ENCODE measurements around the gene NPHS1. TPM values are rescaled to one million over a fixed set of nuclear protein-coding genes. Genes with fewer than 3 reads are reported as not detected.

NPHS1 gene
- total RNA-seq, 4 donors from 2014 or later, result not detected

DNA sequence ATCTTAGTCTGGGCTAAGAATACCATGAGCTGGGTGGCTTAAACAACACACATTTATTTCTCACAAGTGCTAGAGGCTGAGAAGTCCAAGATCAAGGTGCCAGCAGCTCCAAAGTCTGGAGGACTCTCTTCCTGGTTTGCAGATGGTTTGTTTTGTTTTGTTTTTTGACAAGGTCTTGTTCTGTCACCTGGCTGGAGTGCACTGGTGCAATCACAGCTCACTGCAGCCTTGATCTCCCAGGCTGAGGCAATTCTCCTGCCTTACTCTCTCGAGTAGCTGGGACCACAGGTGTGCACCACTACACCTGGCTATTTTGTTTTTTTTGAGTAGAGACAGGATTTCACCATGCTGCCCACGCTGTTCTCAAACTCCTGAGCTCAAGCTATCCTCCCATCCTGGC lies 31.6 kb upstream of the NPHS1 start:
- WGBS, 2 donors (ENCODE audit: low coverage in 1 of 2), result 45 to 46% methylated on average over 2 of the region's 2 CpGs
- intact Hi-C loops (cut with DNase I; ENCODE audit: low total_unique reads) (loop anchor here (5.0 kb wide), 1 partner anchor 48 kb away; no protein-coding TSS in a partner anchor), in situ Hi-C loops (cut with MboI; ENCODE audit: low pct_ligation_motif_present in 1 of 4, low pct_unique_long_range_greater_than_20kb in 1 of 4, low sequenced_read_pairs in 3 of 4) (loop anchor here (5.0 to 10.0 kb wide), 2 partner anchors 48 to 51 kb away; partner anchors contain the start of gene LRFN3 (in 3 of the 4))
- Histone ChIP-seq H3K27me3 (peaks cover 6% of the 10 kb centered on the region), H3K36me3 (peaks cover 0 to 12% (median 6%) of the 10 kb centered on the region in 4 donors), H3K4me1 (peaks cover 0 to 4% (median 1%) of the 10 kb centered on the region in 4 donors), H3K27ac (no peak overlapping the region), H3K4me3 (no peak overlapping the region), H3K9me3 (no peaks in the 10 kb centered on the region)
- TF ChIP-seq POLR2A (IDR thresholded peaks at IDR 0.05) (no peak), EP300 (IDR thresholded peaks at IDR 0.05; ENCODE audit: low read depth) (no peak), POLR2AphosphoS5 (IDR thresholded peaks at IDR 0.05) (no peak), CTCF (IDR thresholded peaks at IDR 0.05) (no peak)
- no peak for DNase-seq

DNA sequence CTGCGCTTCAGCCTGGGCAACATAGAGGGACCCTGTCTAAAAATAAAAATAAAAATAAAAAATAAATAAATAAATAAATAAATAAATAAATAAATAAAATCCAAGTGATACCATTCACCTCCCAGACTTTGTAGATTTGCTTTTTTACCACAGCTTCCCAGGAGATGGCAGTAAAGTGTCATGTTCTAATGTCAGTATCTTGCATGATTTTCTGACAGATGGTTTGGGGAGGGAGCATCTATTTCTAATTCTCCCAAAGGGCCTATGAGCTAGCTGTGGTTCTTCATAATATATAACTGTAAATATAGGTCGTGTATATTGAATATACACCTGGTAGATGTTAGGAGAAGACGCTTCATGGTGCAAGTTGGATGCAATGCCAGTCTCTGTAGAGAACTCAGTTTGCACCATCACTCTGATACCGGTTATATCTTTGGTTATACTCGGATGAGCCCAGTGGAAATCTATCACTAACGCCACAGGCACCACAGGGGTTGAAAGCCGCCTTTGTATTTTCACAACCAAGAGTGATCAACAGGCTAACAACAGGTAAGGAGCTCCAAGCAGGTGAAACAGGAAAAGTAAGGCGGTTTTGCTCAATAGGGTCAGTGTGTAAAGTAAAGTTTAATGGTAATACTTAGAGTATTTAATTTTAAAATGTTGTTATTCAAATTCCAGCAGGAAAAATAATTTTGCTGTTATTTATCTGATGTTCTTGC lies 30.0 kb upstream of the NPHS1 start:
- no peak for DNase-seq
- TF ChIP-seq POLR2A (IDR thresholded peaks at IDR 0.05) (no peak), EP300 (IDR thresholded peaks at IDR 0.05; ENCODE audit: low read depth) (no peak), CTCF (IDR thresholded peaks at IDR 0.05) (peak; percentile 34 to 66 (median 52))
- Histone ChIP-seq H3K4me1 (peaks cover 0 to 4% (median 1%) of the 10 kb centered on the region in 4 donors), H3K9me3 (no peaks in the 10 kb centered on the region), H3K27ac (no peak overlapping the region), H3K36me3 (no peaks in the 10 kb centered on the region), H3K27me3 (peaks cover 14% of the 10 kb centered on the region), H3K4me3 (no peak overlapping the region)
- intact Hi-C loops (cut with DNase I; ENCODE audit: low total_unique reads), result loop anchor here (5.0 kb wide), 1 partner anchor 50 kb away; no protein-coding TSS in a partner anchor
- in situ Hi-C loops (cut with MboI; ENCODE audit: low pct_ligation_motif_present in 1 of 4, low pct_unique_long_range_greater_than_20kb in 1 of 4, low sequenced_read_pairs in 3 of 4), result loop anchor here (5.0 to 10.0 kb wide), 2 partner anchors 50 to 53 kb away; partner anchors contain the start of gene LRFN3 (in 3 of the 4)
- WGBS, 2 donors (ENCODE audit: low coverage in 1 of 2), result 23 to 40% methylated on average over 4 to 8 of the region's 8 CpGs

- in situ Hi-C loops (cut with MboI; ENCODE audit: low pct_ligation_motif_present in 1 of 4, low pct_unique_long_range_greater_than_20kb in 1 of 4, low sequenced_read_pairs in 3 of 4), result loop anchor here (5.0 to 10.0 kb wide), 2 partner anchors 52 to 55 kb away; partner anchors contain the start of gene LRFN3 (in 3 of the 4)
- 0 to 4% methylated on average over 2 to 28 of the region's 28 CpGs for WGBS, 2 donors (ENCODE audit: low coverage in 1 of 2)
- Histone ChIP-seq H3K27me3 (peaks cover 14% of the 10 kb centered on the region), H3K4me3 (no peak overlapping the region), H3K36me3 (no peaks in the 10 kb centered on the region), H3K27ac (no peak overlapping the region), H3K9me3 (no peaks in the 10 kb centered on the region), H3K4me1 (peaks cover 0 to 4% (median 1%) of the 10 kb centered on the region in 4 donors)
- DNase-seq, result peak; percentile 90
- intact Hi-C loops (cut with DNase I; ENCODE audit: low total_unique reads), result loop anchor here (5.0 kb wide), 1 partner anchor 52 kb away; no protein-coding TSS in a partner anchor
- TF ChIP-seq CTCF (IDR thresholded peaks at IDR 0.05), result no peak
- no peak for TF ChIP-seq POLR2AphosphoS5 (IDR thresholded peaks at IDR 0.05)
- no peak for TF ChIP-seq EP300 (IDR thresholded peaks at IDR 0.05; ENCODE audit: low read depth)
- TF ChIP-seq POLR2A (IDR thresholded peaks at IDR 0.05), result no peak
Observed at GRCh38 chr19:35879770-35880317, 27.5 kb upstream of the NPHS1 start.

- no peak for TF ChIP-seq EP300 (IDR thresholded peaks at IDR 0.05; ENCODE audit: low read depth)
- no peak for TF ChIP-seq POLR2A (IDR thresholded peaks at IDR 0.05)
- no peak for TF ChIP-seq CTCF (IDR thresholded peaks at IDR 0.05)
- in situ Hi-C loops (cut with MboI; ENCODE audit: low pct_ligation_motif_present in 1 of 4, low pct_unique_long_range_greater_than_20kb in 1 of 4, low sequenced_read_pairs in 3 of 4), result no loop called here
- WGBS, 2 donors (ENCODE audit: low coverage in 1 of 2), result 11 to 49% methylated on average over 3 to 23 of the region's 23 CpGs
Observed at GRCh38 chr19:35879068-35879467, 26.8 kb upstream of the NPHS1 start.

More at GRCh38 chr19:35879068-35879467, 26.8 kb upstream of the NPHS1 start:
- intact Hi-C loops (cut with DNase I; ENCODE audit: low total_unique reads), result no loop called here
- Histone ChIP-seq H3K36me3 (no peaks in the 10 kb centered on the region), H3K4me3 (no peak overlapping the region), H3K27ac (no peak overlapping the region), H3K9me3 (no peaks in the 10 kb centered on the region), H3K4me1 (peaks cover 0 to 4% (median 1%) of the 10 kb centered on the region in 4 donors), H3K27me3 (peaks cover 14% of the 10 kb centered on the region)
- DNase-seq, result no peak
